ENCODE results near the gene CFAP54. TPM values are rescaled to one million over a fixed set of nuclear protein-coding genes. Genes with fewer than 3 reads are reported as not detected.

CFAP54 gene
- total RNA-seq, 1 experiment from 2014 or later, result 0.09 TPM

- DNase-seq (ENCODE audit: low spot score), result no peak
- H3K4me1 Mint-ChIP-seq, result no peaks in the 10 kb centered on the region
- TF ChIP-seq GRHL2 (CRISPR knock-in tag; IDR thresholded peaks at IDR 0.05; ENCODE audit: insufficient replicate concordance, severe bottlenecking), result no peak
- TF ChIP-seq TEAD1 (CRISPR knock-in tag; IDR thresholded peaks at IDR 0.05), result no peak
- TF ChIP-seq, protein P1, sequence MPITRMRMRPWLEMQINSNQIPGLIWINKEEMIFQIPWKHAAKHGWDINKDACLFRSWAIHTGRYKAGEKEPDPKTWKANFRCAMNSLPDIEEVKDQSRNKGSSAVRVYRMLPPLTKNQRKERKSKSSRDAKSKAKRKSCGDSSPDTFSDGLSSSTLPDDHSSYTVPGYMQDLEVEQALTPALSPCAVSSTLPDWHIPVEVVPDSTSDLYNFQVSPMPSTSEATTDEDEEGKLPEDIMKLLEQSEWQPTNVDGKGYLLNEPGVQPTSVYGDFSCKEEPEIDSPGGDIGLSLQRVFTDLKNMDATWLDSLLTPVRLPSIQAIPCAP (CRISPR knock-in tag; IDR thresholded peaks at IDR 0.05), result no peak
- no peak for TF ChIP-seq AFF4 (CRISPR knock-in tag; IDR thresholded peaks at IDR 0.05; ENCODE audit: borderline replicate concordance)
- TF ChIP-seq, protein P2, sequence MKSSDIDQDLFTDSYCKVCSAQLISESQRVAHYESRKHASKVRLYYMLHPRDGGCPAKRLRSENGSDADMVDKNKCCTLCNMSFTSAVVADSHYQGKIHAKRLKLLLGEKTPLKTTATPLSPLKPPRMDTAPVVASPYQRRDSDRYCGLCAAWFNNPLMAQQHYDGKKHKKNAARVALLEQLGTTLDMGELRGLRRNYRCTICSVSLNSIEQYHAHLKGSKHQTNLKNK (CRISPR knock-in tag; IDR thresholded peaks at IDR 0.05), result no peak
- no peak for TF ChIP-seq NR2C2 (CRISPR knock-in tag; IDR thresholded peaks at IDR 0.05)
- no peak for TF ChIP-seq ATF1 (CRISPR knock-in tag; IDR thresholded peaks at IDR 0.05)
- TF ChIP-seq RORB (CRISPR knock-in tag; IDR thresholded peaks at IDR 0.05), result no peak
- TF ChIP-seq, protein P3, sequence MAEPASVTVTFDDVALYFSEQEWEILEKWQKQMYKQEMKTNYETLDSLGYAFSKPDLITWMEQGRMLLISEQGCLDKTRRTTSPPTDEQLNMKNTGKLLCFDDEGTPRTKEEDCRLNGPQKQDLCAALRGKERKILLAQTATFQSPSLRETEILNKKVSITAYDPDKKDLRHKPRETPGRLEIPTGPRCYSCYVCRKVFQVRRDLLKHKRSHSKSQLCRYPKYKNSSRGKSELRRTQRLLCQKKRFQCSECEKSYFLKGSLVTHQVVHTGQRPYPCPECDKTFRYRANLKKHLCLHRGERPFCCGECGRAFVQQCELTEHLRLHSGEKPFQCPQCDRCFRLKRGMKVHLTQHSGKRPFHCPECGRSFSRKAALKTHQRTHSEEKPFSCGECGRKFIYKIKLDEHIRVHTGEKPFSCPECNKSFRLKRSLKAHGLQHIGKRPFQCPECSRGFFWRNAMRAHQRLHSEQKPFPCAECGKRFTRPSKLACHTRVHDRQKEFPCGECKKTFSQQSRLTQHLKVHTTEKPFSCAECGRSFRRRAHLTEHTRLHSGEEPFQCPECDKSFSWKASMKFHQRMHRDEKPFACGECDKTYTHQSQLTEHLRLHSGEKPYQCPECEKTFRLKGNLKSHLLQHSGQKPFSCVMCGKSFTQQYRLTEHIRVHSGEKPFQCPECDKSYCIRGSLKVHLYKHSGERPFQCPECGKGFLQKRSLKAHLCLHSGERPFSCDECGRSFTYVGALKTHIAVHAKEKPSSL (CRISPR knock-in tag; conservative IDR thresholded peaks at IDR 0.05), result no peak
- no peak for TF ChIP-seq GABPB1 (CRISPR knock-in tag; IDR thresholded peaks at IDR 0.05)
- no peak for TF ChIP-seq NFE2L1 (CRISPR knock-in tag; IDR thresholded peaks at IDR 0.05)
- TF ChIP-seq ZNF317 (CRISPR knock-in tag; IDR thresholded peaks at IDR 0.05; ENCODE audit: borderline replicate concordance, low read depth), result no peak
- no peak for TF ChIP-seq ETV6 (CRISPR knock-in tag; IDR thresholded peaks at IDR 0.05)
- no peak overlapping the region for H3K27ac Mint-ChIP-seq
- POLR2A ChIA-PET, result no interaction called here
- no peak for ATAC-seq
- no peaks in the 10 kb centered on the region for H3K36me3 Mint-ChIP-seq
- no peak overlapping the region for H3K4me3 Mint-ChIP-seq
- no peaks in the 10 kb centered on the region for H3K27me3 Mint-ChIP-seq (ENCODE audit: low read depth)
- peaks cover 9% of the 10 kb centered on the region for H3K9me3 Mint-ChIP-seq
- CTCF ChIA-PET, result no interaction called here
Observed at GRCh38 chr12:96880220-96880619, 390.8 kb downstream of the CFAP54 start.

DNA sequence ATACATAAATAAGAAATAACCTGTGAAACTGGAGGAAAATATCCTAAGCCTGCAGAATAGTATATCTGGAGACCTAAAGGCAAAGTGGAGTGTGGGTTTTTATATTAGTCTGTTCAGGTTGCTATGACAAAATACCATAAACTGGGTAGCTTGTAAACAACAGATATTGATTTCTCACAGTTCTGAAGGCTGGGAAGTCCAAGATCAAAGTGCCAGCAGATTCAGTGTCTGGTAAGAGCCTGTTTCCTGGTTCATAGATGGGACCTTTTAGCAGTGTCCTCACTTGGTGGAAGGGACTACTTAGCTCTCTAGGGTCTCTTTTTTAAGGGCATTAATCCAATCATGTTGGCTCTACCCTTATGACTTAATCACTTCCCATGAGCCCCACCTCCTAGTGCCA is 392.2 kb downstream of the CFAP54 start:
- POLR2A ChIA-PET, result no interaction called here
- Mint-ChIP-seq H3K4me1 (no peaks in the 10 kb centered on the region), H3K27ac (no peak overlapping the region), H3K9me3 (peaks cover 9% of the 10 kb centered on the region), H3K4me3 (no peak overlapping the region), H3K27me3 (ENCODE audit: low read depth) (no peaks in the 10 kb centered on the region), H3K36me3 (no peaks in the 10 kb centered on the region)
- CTCF ChIA-PET, result no interaction called here
- DNase-seq (ENCODE audit: low spot score) (no peak), ATAC-seq (no peak)
- no peak for TF ChIP-seq CBFB (CRISPR knock-in tag; IDR thresholded peaks at IDR 0.05; ENCODE audit: low read depth)
- TF ChIP-seq NR3C1 (CRISPR knock-in tag; conservative IDR thresholded peaks at IDR 0.05; ENCODE audit: low read depth), result no peak
- TF ChIP-seq ZNF532 (CRISPR knock-in tag; IDR thresholded peaks at IDR 0.05; ENCODE audit: borderline replicate concordance), result no peak
- TF ChIP-seq CREB1 (CRISPR knock-in tag; IDR thresholded peaks at IDR 0.05), result no peak
- no peak for TF ChIP-seq ZNF232 (CRISPR knock-in tag; IDR thresholded peaks at IDR 0.05)
- no peak for TF ChIP-seq EMX1 (CRISPR knock-in tag; IDR thresholded peaks at IDR 0.05)
- TF ChIP-seq TEAD1 (CRISPR knock-in tag; IDR thresholded peaks at IDR 0.05), result no peak
- TF ChIP-seq, protein P4, sequence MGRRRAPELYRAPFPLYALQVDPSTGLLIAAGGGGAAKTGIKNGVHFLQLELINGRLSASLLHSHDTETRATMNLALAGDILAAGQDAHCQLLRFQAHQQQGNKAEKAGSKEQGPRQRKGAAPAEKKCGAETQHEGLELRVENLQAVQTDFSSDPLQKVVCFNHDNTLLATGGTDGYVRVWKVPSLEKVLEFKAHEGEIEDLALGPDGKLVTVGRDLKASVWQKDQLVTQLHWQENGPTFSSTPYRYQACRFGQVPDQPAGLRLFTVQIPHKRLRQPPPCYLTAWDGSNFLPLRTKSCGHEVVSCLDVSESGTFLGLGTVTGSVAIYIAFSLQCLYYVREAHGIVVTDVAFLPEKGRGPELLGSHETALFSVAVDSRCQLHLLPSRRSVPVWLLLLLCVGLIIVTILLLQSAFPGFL (CRISPR knock-in tag; IDR thresholded peaks at IDR 0.05; ENCODE audit: borderline replicate concordance), result no peak
- TF ChIP-seq GABPB1 (CRISPR knock-in tag; IDR thresholded peaks at IDR 0.05), result no peak
- TF ChIP-seq ZNF423 (CRISPR knock-in tag; IDR thresholded peaks at IDR 0.05), result no peak
